Measurements from ENCODE around the gene PLEKHH1.

PLEKHH1 gene

DNA sequence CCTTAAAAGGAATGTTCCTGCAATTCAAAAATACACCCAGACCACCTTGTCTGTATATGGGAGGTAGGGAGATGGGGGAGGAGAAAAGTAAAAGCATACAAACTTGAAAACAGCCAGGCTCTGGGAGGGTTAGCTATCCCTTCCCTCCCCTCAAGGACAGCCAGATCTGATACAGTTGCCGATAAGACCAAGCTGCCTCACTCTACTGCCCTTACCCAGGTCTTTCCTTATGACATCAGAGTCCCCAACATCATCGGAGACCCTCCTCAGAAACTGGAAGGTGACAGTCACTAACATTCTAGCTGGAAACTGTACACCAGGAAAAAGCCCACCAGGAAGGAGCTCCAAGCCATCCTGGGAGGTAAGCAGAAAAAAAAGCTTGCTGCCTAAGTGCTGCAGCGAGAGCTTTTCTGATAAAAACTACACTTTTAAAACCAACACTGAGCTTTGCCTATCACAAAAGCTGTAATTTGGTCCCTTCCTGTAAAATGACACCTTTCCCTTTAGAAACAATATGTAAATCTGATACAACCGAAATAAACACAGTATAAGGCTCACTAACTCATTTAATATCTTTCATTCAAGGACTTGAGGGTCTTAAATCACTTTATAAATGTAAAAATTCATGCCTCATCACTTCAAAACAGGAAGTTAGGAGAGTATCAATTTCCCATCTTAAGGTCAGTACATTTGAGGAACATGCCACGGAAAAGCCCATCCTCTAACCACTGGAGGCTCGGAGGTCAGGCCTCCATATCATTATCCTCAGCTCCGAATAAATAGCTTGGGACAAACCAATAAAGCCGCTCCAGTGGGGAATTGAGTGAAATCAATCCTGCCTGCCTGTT, 20.4 kb upstream of the PLEKHH1 start:
- FAIRE-seq = no peak

GRCh38 chr14:67513631-67514108, 19.4 kb upstream of the PLEKHH1 start:
- no peak for FAIRE-seq

DNA sequence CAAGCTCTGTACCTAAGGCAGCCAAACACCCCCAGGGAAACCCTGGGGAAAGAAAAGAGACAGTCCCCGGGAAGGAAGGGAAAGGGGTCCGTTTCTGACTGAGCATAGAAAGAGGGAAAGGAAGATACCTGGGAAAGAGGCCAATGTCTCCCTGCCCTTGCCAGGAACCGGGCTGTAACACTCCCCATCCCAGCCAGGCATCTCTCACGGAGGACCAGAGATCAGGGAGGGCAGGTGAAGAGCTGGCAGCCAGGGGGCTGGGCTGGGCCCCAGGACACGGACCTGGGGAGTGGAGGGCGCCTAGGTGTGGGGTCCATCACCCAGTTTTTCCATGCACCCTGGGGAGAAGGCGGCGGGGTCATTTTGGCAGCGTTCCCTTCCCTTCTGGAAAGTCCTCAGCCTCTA, 18.9 kb upstream of the PLEKHH1 start:
- no peak for FAIRE-seq

- FAIRE-seq = no peak
These were observed 18.3 kb upstream of the PLEKHH1 start for GRCh38 chr14:67514650-67515385.

GRCh38 chr14:67515386-67516079, 17.6 kb upstream of the PLEKHH1 start:
- no peak for FAIRE-seq

DNA sequence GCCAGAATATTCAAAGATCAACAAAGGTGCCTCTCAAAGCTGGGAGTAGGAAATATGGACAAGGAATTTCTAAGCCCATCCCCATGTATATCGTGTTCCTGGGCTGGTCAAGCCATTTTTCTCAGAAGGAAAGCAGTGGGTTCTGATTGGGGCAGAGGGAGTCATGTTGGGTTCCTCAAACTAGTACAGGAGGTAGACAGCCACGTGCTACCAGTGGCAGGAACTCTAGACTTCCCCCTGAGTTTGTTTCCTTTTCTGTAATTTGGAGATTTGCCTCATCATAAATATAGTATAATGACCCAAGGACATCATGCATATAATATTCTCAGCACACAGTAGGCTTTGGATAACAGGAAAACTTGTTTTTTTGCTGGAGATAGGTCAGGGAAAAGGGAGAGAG, 16.4 kb upstream of the PLEKHH1 start:
- no peak for FAIRE-seq

DNA sequence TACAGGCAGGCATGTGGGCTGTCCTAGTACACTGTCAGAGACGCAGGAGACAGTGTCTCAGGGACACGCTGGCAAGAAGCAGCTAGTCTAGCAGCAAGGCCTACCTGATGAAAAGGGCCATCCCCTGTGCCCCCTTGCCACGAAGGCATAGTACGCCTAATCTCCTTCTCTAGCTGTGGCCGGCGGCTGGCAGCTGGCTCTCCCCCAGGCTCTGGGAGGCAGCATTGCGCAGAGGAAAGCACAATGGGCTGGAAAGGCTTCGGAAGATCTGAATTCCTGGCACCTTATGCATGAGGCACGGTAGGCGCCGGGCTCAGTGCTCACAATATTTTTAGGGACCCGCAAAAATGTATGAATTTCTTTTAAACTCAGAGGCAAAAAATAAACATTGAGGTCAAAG, 16.0 kb upstream of the PLEKHH1 start:
- FAIRE-seq = no peak

DNA sequence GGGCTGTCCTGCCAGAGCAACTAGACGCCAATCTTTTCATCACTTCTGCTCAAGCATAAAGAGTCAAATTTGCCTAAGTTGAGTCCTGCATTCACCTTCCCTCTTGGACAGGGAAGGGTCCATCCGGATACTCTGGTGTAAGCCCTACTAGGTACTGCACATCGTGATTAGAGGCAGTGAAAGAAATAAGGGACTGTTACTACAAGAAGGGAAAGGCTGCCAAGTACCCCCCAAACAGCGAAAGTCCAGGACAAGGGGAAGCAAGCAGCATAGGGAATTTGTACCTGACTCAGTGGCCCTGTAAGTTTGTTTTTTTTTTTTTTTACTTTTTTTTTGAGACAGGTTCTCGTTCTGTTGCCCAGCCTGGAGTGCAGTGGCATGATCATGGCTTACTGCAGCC, 13.7 kb upstream of the PLEKHH1 start:
- FAIRE-seq = no peak

GRCh38 chr14:67520482-67520881, 12.6 kb upstream of the PLEKHH1 start:
- FAIRE-seq = no peak

- FAIRE-seq = no peak
These were observed 10.8 kb upstream of the PLEKHH1 start for GRCh38 chr14:67522270-67522669.

DNA sequence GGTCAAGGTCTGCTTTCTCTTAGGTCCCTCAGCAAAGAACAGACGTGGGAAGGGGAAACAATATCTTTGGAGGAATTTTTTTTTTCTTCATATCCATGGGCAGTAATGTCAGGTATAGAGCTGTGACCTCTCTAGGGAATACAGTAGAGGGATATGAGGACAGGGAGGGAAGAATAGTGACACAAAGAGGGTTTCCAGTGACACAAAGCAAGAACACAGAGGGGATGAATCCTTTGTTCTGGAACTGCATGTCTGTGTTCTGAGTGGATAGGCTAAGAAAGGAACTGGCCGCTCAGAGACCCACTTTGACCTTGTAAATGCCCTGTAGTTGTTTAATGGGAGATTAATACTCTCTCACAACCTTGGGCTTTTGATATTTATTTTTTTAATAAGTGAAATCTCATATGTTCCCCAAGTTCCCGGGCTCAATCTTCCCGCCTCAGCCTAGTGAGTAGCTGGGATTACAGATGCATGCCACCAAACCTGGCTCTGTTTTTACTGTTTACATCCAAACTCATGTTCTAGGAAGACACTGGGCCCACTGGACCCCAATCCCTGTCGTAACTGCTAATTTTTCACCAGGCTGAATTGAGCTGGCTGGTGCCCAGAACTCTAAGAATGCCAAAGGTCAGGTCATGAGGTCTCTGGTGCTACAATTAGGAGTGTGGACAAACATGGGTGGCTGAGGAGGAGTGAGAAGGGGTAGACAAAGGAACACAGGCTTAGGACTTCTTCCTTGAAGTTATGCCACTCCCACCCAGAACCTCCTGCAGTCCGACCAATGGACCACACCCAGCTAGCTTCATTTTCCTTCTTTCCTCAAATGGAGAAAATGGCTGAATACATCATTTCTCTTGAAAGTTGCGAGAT, 9.1 kb upstream of the PLEKHH1 start:
- FAIRE-seq = no peak

DNA sequence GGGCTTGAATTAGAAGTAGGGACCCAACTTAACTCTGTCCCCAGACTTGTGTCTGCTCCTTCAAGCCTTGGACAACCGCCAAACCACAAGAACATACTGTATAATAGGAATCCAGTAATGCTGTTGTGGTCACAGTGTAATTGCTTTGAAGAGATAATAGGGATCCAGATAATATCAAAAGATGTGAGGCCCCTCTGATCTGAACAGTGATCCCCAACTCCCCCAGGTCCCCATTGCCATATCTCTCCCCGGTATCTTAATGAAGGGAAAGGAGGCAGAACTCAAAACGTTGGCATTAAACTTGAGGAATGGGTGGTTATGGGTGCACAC, 8.5 kb upstream of the PLEKHH1 start:
- no peak for FAIRE-seq

- FAIRE-seq = no peak
These were observed 7.7 kb upstream of the PLEKHH1 start for GRCh38 chr14:67525389-67525788.

- no peak for FAIRE-seq
These were observed 6.9 kb upstream of the PLEKHH1 start for GRCh38 chr14:67526181-67526580.

DNA sequence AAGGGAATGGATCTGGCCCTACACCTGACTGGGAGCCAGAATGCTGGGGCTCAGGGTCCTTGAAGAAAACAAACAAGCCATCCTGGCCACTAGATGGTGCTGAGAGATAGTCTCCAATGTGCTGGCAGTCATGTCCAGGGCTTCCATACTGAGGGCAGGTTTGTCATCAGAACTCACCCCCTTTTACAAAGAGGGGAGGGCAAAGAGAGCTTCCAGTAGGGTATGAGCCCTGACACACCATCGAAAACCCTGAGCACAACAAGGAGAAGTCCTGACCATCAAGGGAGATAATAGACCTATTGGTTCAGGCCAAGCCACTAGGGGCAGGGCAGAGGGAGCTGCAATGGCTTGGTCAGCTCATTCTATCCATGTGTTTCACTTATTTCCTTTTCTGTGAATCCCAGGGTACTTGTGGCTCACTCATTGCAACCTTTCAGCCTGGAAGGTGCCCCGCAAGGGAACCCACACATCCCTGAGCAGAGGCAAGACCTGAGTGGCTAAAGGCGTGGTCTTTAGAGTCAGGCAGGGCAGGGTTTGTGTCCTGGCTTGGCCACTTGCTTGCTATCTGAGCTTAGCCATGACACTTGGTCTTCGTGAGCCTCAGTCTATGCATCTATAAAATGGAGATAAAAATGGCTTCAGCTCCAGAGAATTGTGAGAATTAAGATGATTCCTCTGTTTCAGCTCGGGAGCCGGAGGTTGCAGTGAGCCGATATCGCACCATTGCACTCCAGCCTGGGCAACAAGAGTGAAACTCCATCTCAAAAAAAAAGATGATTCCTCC, 6.2 kb upstream of the PLEKHH1 start:
- peak; percentile 57 for FAIRE-seq

GRCh38 chr14:67527756-67528155, 5.3 kb upstream of the PLEKHH1 start:
- FAIRE-seq = no peak

DNA sequence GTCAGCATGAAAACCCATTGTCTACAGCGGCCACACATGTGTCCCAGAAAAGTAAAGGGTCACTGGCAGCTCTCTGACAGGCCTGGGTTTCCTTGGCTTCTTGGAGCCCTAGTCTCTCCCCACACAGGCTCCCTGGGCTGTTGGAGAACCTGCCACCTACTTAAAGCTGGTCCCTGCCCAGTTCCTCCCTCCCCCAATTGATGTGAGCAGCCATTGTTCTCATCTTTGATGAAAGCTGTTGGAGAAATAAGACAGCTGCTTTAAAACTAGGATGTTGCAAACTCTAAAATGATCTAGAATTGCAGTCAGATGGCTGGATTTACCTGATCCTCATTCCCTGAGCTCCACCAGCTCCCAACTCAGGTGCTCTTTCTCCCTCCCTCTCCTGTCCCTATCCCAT, 4.8 kb upstream of the PLEKHH1 start:
- FAIRE-seq = no peak

DNA sequence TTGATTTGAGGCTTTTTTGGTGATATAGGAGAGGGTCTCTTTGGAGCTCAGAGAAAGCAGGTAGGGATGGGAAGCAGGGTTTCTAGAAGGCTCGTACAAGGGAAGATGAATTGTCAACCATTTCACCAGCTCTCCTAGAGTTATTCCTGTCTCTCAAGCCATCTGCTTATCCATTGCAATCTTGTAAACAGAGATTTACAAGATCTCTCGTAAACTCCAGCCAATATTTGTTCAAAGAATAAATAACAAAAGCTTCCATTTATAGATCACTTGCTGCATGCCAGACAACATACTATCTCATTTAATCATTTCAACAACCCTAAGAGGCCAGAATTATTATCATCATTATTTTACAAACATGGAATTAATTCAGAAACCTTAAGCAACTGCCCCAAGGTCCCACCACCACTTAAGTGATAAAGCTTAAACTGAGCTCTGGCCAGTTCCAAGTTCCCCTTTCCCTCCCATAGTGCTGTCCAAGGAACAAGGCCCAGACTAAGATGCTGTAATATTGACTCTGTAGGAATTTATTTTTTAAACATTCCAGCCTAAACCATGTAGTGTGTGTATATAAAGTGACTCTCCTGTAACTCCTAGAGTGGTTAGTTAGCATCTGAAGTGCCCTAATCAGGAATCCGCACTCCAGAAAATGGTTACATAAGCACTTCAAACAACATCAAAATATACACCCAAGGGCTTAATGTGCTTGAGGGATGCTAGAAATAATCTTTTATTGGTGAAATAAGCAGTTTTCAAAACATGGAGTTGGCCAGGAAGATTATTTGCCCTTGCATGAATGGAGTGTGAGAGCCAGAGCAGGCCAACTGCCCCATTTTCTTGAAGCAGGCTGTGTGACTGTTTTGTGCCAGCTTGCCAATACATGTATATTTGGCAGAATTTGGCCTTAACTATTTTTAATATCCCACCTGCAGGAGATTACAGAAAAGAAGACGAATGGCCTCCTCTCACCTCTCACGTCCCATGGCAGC, 2.8 kb upstream of the PLEKHH1 start:
- no peak for FAIRE-seq

GRCh38 chr14:67532606-67532997, 488 bp upstream of the PLEKHH1 start:
- FAIRE-seq = no peak

DNA sequence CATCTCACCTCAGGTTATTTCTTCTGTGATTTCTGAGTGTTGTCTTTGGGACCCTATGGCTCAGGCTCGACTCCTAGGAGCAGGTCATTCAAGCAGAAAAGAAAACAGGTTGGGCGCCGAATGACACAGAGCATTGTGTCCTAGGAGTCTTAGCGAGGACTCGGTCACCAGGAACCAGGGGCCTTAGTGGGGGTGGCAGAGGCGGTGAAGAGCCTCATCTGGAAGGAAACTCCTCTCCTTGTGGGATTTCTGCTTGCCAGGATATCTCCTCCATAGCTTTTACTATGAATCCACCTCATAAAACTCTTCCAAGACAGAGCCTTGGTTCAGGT, 630 bp downstream of the PLEKHH1 start:
- no peak for FAIRE-seq

- no peak for FAIRE-seq
These were observed 3.0 kb downstream of the PLEKHH1 start for GRCh38 chr14:67536087-67536486.

Measured in TTC549 (cell line).